K562 (cell line): ENCODE measurements around the gene SLC45A3. TPM values are rescaled to one million over a fixed set of nuclear protein-coding genes. Genes with fewer than 3 reads are reported as not detected.

Experiments used
- ATAC-seq: fragments of 200-7000 bp; cut with Tn5 transposase; 3 replicates; pipeline ENCODE4 v1.9.1; 2020; ENCODE audit warnings: moderate library complexity
- BruUV-seq: library from RNA; stranded (reverse); fragments of 400-500 nt; replicated peaks from 2 replicates; lab custom pipeline; 2021; lab: Mats Ljungman, UMichigan
- CTCF ChIA-PET: fragments of 300-600 bp; formaldehyde crosslinking; extraction: SDS; loops from one replicate; lab custom pipeline; 2021; ENCODE audit warnings: low intra/inter-chr PET ratio; lab: Yijun Ruan, JAX
- POLR2A ChIA-PET: fragments of 300-600, 350-650 bp; sonication (Branson Sonifier 250); formaldehyde crosslinking; extraction: SDS; loops from one replicate; lab custom pipeline; 2021; ENCODE audit warnings: antibody characterized with exemption, inconsistent platforms; lab: Yijun Ruan, JAX
- DNase-seq, 4 experiments: peaks; one replicate each; pipeline versions ENCODE4 v3.0.0 to v3.0.0-alpha.2; 2011 to 2018; ENCODE audit warnings: low spot score in 3 of 4, mixed read lengths in 3 of 4; ENCODE audit errors: extremely low read depth in 1 of 4
- FAIRE-seq: peaks from 2 replicates; lab custom pipeline; 2011; peaks lifted over from hg19 to GRCh38; lab: Jason Lieb, UNC
- H2AFZ ChIP-seq: 2 replicates; pipeline ENCODE4 v1.6.0; 2011; ENCODE audit warnings: low read depth, low read length, control low read depth, inconsistent platforms
- H3K27ac ChIP-seq: fragments of 200-600 bp; 3 replicates; pipeline ENCODE4 v1.8.0; 2011; ENCODE audit warnings: low read depth, mild to moderate bottlenecking, control low read depth, inconsistent platforms, low read length, moderate library complexity, mixed read lengths; ENCODE audit errors: extremely low read depth
- H3K27me3 ChIP-seq, 2 experiments: fragments of 300-600 bp in 1 of 2; 2 replicates in 1 of 2; 3 replicates in 1 of 2; pipeline versions ENCODE4 v1.6.0 to v1.8.0; 2011; ENCODE audit warnings: inconsistent platforms in 2 of 2, low read length in 2 of 2, mild to moderate bottlenecking in 1 of 2, mixed read lengths in 1 of 2, moderate library complexity in 1 of 2; ENCODE audit not compliant: control insufficient read depth in 2 of 2, insufficient read depth in 2 of 2
- H3K36me3 ChIP-seq: fragments of 300-600 bp; 3 replicates; pipeline ENCODE4 v1.8.0; 2011; ENCODE audit warnings: mild to moderate bottlenecking, low read length, inconsistent platforms; ENCODE audit not compliant: control insufficient read depth, insufficient read depth
- H3K4me1 ChIP-seq, 2 experiments: fragments of 200-600 bp in 1 of 2; replicated peaks in 1 of 2; 2 replicates in 1 of 2; 3 replicates in 1 of 2; pipeline versions ENCODE4 v1.5.1 to v1.8.0; 2011; ENCODE audit warnings: inconsistent platforms in 2 of 2, low read length in 2 of 2, mild to moderate bottlenecking in 1 of 2, mixed read lengths in 1 of 2, moderate library complexity in 1 of 2; ENCODE audit not compliant: control insufficient read depth in 2 of 2, insufficient read depth in 2 of 2
- H3K4me2 ChIP-seq: 2 replicates; pipeline ENCODE4 v1.6.1; 2011; ENCODE audit warnings: low read length, control low read depth, inconsistent platforms, mixed read lengths; ENCODE audit not compliant: insufficient read depth
- H3K4me3 ChIP-seq: fragments of 200-600 bp; sonication (generic), shearing (Covaris generic); 2 replicates; pipeline ENCODE4 v1.5.1; 2016; ENCODE audit warnings: control low read depth, inconsistent platforms
- H3K79me2 ChIP-seq: fragments of 200-600 bp; 3 replicates; pipeline ENCODE4 v1.8.0; 2011; ENCODE audit warnings: low read length, inconsistent platforms; ENCODE audit not compliant: control insufficient read depth, insufficient read depth
- H3K9ac ChIP-seq, 2 experiments: 2 replicates each; pipeline versions ENCODE4 v1.6.0 to v1.6.1; 2011; ENCODE audit warnings: low read depth in 2 of 2, low read length in 2 of 2, control low read depth in 1 of 2, inconsistent platforms in 1 of 2, mild to moderate bottlenecking in 1 of 2, mixed read lengths in 1 of 2; ENCODE audit not compliant: insufficient read depth in 1 of 2
- H3K9me1 ChIP-seq: one replicate; pipeline ENCODE4 v1.6.0; 2011; ENCODE audit warnings: inconsistent platforms, mild to moderate bottlenecking, low read length, moderate library complexity; ENCODE audit not compliant: control insufficient read depth, insufficient read depth
- H3K9me3 ChIP-seq: replicated peaks from 2 replicates; pipeline ENCODE4 v1.5.1; 2011; ENCODE audit warnings: low read depth, low read length, inconsistent platforms; ENCODE audit not compliant: control insufficient read depth, insufficient read depth
- H4K20me1 ChIP-seq: replicated peaks from 2 replicates; pipeline ENCODE4 v1.6.1; 2011; ENCODE audit warnings: low read length, inconsistent platforms, mixed read lengths; ENCODE audit not compliant: control insufficient read depth, insufficient read depth
- CAMTA2 ChIP-seq: fragments of 250-450 bp; sonication (Bioruptor Pico); conservative IDR thresholded peaks from 2 replicates; pipeline ENCODE4 v1.5.1; 2022
- CHCHD3 ChIP-seq: fragments of 250-450 bp; sonication (Bioruptor Pico); IDR thresholded peaks from 2 replicates; pipeline ENCODE4 v2.1.2; 2022; ENCODE audit warnings: mild to moderate bottlenecking
- FOXK2 ChIP-seq, 2 experiments: fragments of 450-650 bp; IDR thresholded peaks in 1 of 2; conservative IDR thresholded peaks in 1 of 2; 2 replicates each; pipeline ENCODE4 v1.6.1; 2016; ENCODE audit warnings: low read depth in 2 of 2, mild to moderate bottlenecking in 1 of 2
- NFE2 ChIP-seq: IDR thresholded peaks from 2 replicates; pipeline ENCODE4 v1.6.1; 2014; ENCODE audit warnings: antibody characterized with exemption, low read depth
- in situ Hi-C: fragments of 300-500 bp; cut with MboI; formaldehyde crosslinking; loops from 4 replicates; pipeline ENCODE4 v1.15.0; 2018; ENCODE audit warnings: inconsistent platforms, mixed read lengths
- intact Hi-C: fragments of 100-400 bp; cut with micrococcal nuclease; formaldehyde crosslinking; loops from 2 replicates; pipeline ENCODE4 v1.14.2; 2022
- polyA plus RNA-seq, 8 experiments: library from polyadenylated mRNA; depleted of rRNA in 4 of 8; stranded (reverse) in 5 of 8; unstranded in 3 of 8; fragments of >200 nt; fragmentation: Nextera tagmentation in 2 of 8; fragmentation: Illumina TruSeq in 1 of 8; extraction: Ambion mirVana in 2 of 8; extraction: Trizol in 1 of 8; gene quantifications; 2 replicates each; pipeline versions ENCODE4 v1.2.1 to v1.2.3, GENCODE V29; 2011 to 2014; ENCODE audit warnings: inconsistent platforms in 1 of 8, missing spikeins in 1 of 8
- total RNA-seq, 7 experiments: library from RNA; depleted of rRNA in 6 of 7; stranded (reverse); fragments of >200 nt in 6 of 7; fragmentation: Illumina TruSeq in 2 of 7; extraction: Trizol in 2 of 7; gene quantifications; 2 replicates each; pipeline versions ENCODE4 v1.2.1 to v1.2.3, GENCODE V29; 2011 to 2021; ENCODE audit warnings: low replicate concordance in 1 of 7
- TF ChIP-seq, protein P1 (sequence below): fragments of 450-650 bp; IDR thresholded peaks from 2 replicates; pipeline ENCODE4 v1.6.1; 2018; ENCODE audit warnings: mild to moderate bottlenecking, low read depth; ENCODE audit not compliant: partially characterized antibody
- TF ChIP-seq, protein P2 (sequence below), 2 experiments: fragments of 450-650 bp in 1 of 2; sonication (generic) in 1 of 2; formaldehyde crosslinking in 1 of 2; IDR thresholded peaks in 1 of 2; conservative IDR thresholded peaks in 1 of 2; 2 replicates each; pipeline versions ENCODE4 v1.6.1 to v1.8.1; 2016 to 2023; ENCODE audit warnings: mild to moderate bottlenecking in 2 of 2, moderate library complexity in 2 of 2, inconsistent platforms in 1 of 2, missing genetic modification reagents in 1 of 2
- TF ChIP-seq, protein P3 (sequence below): fragments of 200-800 bp; sonication (Bioruptor generic); IDR thresholded peaks from 2 replicates; pipeline ENCODE4 v1.6.1; 2017; ENCODE audit warnings: missing genetic modification characterization, missing compliant biosample characterization

The SLC45A3 gene
- total and polyA plus RNA-seq, 9 of the 15 experiments (the other 6 are each of a cell fraction or from before 2014, with no cell fraction given), result 0.06 to 3.3 (median 1.3) TPM

DNA sequence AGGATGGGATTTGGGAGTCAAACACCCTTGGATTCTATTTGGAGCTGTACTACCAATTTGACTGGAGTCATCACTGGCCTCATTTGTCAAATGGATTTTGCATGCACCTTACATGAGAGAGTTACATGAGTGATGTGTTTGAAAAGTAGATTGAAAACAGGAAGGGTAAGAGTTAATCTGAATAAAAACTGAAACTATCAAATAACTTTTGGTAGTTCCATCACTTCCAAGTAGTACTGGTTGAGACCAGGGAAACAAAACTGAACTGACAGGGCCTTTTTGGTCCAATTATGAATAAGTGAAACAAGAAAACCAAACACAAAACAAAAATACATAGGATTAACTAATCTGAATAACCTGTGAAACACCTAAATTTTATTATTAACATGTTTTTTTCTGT, 39.5 kb upstream of the SLC45A3 start:
- H3K9me1 ChIP-seq, result no peaks in the 10 kb centered on the region
- no peak overlapping the region for H2AFZ ChIP-seq
- BruUV-seq, result no TSS peak
- DNase-seq (no peak), FAIRE-seq (no peak), ATAC-seq (no peak)
- H3K9ac ChIP-seq, result no peak overlapping the region
- H4K20me1 ChIP-seq, result no peaks in the 10 kb centered on the region
- H3K79me2 ChIP-seq, result peaks cover 3% of the 10 kb centered on the region; the same call in 1 of the 3 replicates
- H3K27me3 ChIP-seq, result no peaks in the 10 kb centered on the region
- no peak overlapping the region for H3K4me3 ChIP-seq
- no peak overlapping the region for H3K27ac ChIP-seq
- POLR2A ChIA-PET, result interaction anchor here (1.2 kb wide), 1 partner anchor 10 kb away, joined by 3 read pairs; no protein-coding TSS in a partner anchor
- in situ Hi-C loops (no loop called here), intact Hi-C loops (no loop called here)
- no peaks in the 10 kb centered on the region for H3K4me1 ChIP-seq
- no peak overlapping the region for H3K4me2 ChIP-seq
- no peaks in the 10 kb centered on the region for H3K9me3 ChIP-seq
- peaks cover 93% of the 10 kb centered on the region for H3K36me3 ChIP-seq
- CTCF ChIA-PET, result no interaction called here
- TF ChIP-seq NFE2, result no peak
- TF ChIP-seq, protein P1, sequence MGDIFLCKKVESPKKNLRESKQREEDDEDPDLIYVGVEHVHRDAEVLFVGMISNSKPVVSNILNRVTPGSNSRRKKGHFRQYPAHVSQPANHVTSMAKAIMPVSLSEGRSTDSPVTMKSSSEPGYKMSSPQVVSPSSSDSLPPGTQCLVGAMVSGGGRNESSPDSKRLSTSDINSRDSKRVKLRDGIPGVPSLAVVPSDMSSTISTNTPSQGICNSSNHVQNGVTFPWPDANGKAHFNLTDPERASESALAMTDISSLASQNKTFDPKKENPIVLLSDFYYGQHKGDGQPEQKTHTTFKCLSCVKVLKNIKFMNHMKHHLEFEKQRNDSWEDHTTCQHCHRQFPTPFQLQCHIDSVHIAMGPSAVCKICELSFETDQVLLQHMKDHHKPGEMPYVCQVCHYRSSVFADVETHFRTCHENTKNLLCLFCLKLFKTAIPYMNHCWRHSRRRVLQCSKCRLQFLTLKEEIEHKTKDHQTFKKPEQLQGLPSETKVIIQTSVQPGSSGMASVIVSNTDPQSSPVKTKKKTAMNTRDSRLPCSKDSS, result no peak
- no peak for TF ChIP-seq CAMTA2 (CRISPR knock-in tag)
- TF ChIP-seq, protein P2, sequence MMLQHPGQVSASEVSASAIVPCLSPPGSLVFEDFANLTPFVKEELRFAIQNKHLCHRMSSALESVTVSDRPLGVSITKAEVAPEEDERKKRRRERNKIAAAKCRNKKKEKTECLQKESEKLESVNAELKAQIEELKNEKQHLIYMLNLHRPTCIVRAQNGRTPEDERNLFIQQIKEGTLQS (IDR thresholded peaks at IDR 0.05), result no peak
- TF ChIP-seq, protein P2 (CRISPR knock-in tag; conservative IDR thresholded peaks at IDR 0.05), result no peak
- TF ChIP-seq, protein P3, sequence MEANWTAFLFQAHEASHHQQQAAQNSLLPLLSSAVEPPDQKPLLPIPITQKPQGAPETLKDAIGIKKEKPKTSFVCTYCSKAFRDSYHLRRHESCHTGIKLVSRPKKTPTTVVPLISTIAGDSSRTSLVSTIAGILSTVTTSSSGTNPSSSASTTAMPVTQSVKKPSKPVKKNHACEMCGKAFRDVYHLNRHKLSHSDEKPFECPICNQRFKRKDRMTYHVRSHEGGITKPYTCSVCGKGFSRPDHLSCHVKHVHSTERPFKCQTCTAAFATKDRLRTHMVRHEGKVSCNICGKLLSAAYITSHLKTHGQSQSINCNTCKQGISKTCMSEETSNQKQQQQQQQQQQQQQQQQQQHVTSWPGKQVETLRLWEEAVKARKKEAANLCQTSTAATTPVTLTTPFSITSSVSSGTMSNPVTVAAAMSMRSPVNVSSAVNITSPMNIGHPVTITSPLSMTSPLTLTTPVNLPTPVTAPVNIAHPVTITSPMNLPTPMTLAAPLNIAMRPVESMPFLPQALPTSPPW, result no peak
- no peak for TF ChIP-seq FOXK2 (conservative IDR thresholded peaks at IDR 0.05 in 1 of 2, IDR thresholded peaks at IDR 0.05 in 1 of 2; ENCODE audit: low read depth in 2 of 2)
- TF ChIP-seq CHCHD3, result no peak
